Neural cell (in vitro differentiated cells): ENCODE results near the gene ODF2. TPM values are rescaled to one million over a fixed set of nuclear protein-coding genes. Genes with fewer than 3 reads are reported as not detected.

Source experiments
- H2AFZ ChIP-seq: fragments of 200-600, 300-800 bp; sonication (generic), shearing (Covaris generic); 2 replicates; pipeline ENCODE4 v1.6.0; 2014; ENCODE audit warnings: low read depth, mild to moderate bottlenecking, antibody characterized with exemption, low read length, moderate library complexity
- H3F3A ChIP-seq: fragments of 200-600 bp; shearing (Covaris generic); 2 replicates; pipeline ENCODE4 v1.6.1; 2016; ENCODE audit warnings: mild to moderate bottlenecking, moderate library complexity, mixed read lengths, antibody characterized with exemption, low read length; ENCODE audit not compliant: insufficient read depth, poor library complexity, severe bottlenecking
- H3K27ac ChIP-seq: fragments of 200-600, 300-800 bp; sonication (generic), shearing (Covaris generic); 2 replicates; pipeline ENCODE4 v1.5.1; 2014; ENCODE audit warnings: mild to moderate bottlenecking, low read length, moderate library complexity
- H3K27me3 ChIP-seq: fragments of 300-800, 200-600 bp; sonication (generic), shearing (Covaris generic); 2 replicates; pipeline ENCODE4 v1.6.0; 2014; ENCODE audit warnings: mild to moderate bottlenecking, low read depth, low read length, moderate library complexity; ENCODE audit not compliant: insufficient read depth
- H3K36me3 ChIP-seq: fragments of 300-800, 200-600 bp; sonication (generic), shearing (Covaris generic); 2 replicates; pipeline ENCODE4 v1.5.1; 2014; ENCODE audit warnings: mild to moderate bottlenecking, antibody characterized with exemption, low read length, moderate library complexity; ENCODE audit not compliant: insufficient read depth
- H3K4me2 ChIP-seq: fragments of 300-800, 200-600 bp; sonication (generic), shearing (Covaris generic); 2 replicates; pipeline ENCODE4 v1.6.0; 2014; ENCODE audit warnings: mild to moderate bottlenecking, low read length
- H3K4me3 ChIP-seq: fragments of 300-800, 200-600 bp; sonication (generic), shearing (Covaris generic); 2 replicates; pipeline ENCODE4 v1.5.1; 2014; ENCODE audit warnings: mild to moderate bottlenecking, low read length, moderate library complexity
- H3K79me2 ChIP-seq: fragments of 200-600 bp; shearing (Covaris generic); replicated peaks from 2 replicates; pipeline ENCODE4 v1.6.0; 2014; ENCODE audit warnings: mild to moderate bottlenecking, low read length, moderate library complexity; ENCODE audit not compliant: insufficient read depth
- H3K9ac ChIP-seq: fragments of 300-800, 200-600 bp; sonication (generic), shearing (Covaris generic); 2 replicates; pipeline ENCODE4 v1.6.1; 2016; ENCODE audit warnings: mild to moderate bottlenecking, low read length, mixed read lengths
- H3K9me2 ChIP-seq: fragments of 200-600 bp; shearing (Covaris generic); 2 replicates; pipeline ENCODE4 v1.6.1; 2016; ENCODE audit warnings: mild to moderate bottlenecking, low read length, mixed read lengths; ENCODE audit not compliant: insufficient read depth
- H3K9me3 ChIP-seq: fragments of 200-600, 300-800 bp; sonication (generic), shearing (Covaris generic); 2 replicates; pipeline ENCODE4 v1.6.1; 2016; ENCODE audit warnings: mild to moderate bottlenecking, mixed run types, low read length, moderate library complexity, mixed read lengths
- H4K20me1 ChIP-seq: fragments of 200-600 bp; shearing (Covaris generic); 2 replicates; pipeline ENCODE4 v1.6.1; 2016; ENCODE audit warnings: mild to moderate bottlenecking, mixed run types; ENCODE audit not compliant: insufficient read depth
- EP300 ChIP-seq: fragments of 450-650 bp; conservative IDR thresholded peaks from 2 replicates; pipeline ENCODE4 v1.6.1; 2014; ENCODE audit warnings: antibody characterized with exemption, mild to moderate bottlenecking, moderate library complexity; ENCODE audit not compliant: poor library complexity, severe bottlenecking
- EZH2 ChIP-seq: fragments of 200-600, 300-800 bp; shearing (Covaris generic), sonication (generic); IDR thresholded peaks from 2 replicates; pipeline ENCODE4 v1.6.1; 2014; ENCODE audit warnings: antibody characterized with exemption, low read length, borderline replicate concordance, mild to moderate bottlenecking; ENCODE audit not compliant: insufficient read depth, poor library complexity, severe bottlenecking
- MXI1 ChIP-seq: fragments of 450-650 bp; conservative IDR thresholded peaks from 2 replicates; pipeline ENCODE4 v1.6.1; 2014; ENCODE audit warnings: antibody characterized with exemption, mild to moderate bottlenecking; ENCODE audit not compliant: poor library complexity, severe bottlenecking
- POLR2AphosphoS5 ChIP-seq: IDR thresholded peaks from 2 replicates; pipeline ENCODE4 v1.6.1; 2012
- RAD21 ChIP-seq: fragments of 450-650 bp; conservative IDR thresholded peaks from 2 replicates; pipeline ENCODE4 v1.6.1; 2014; ENCODE audit warnings: antibody characterized with exemption, mild to moderate bottlenecking, moderate library complexity
- SMC3 ChIP-seq: fragments of 450-650 bp; conservative IDR thresholded peaks from 2 replicates; pipeline ENCODE4 v1.6.1; 2014; ENCODE audit warnings: antibody characterized with exemption, mild to moderate bottlenecking, moderate library complexity; ENCODE audit not compliant: poor library complexity
- TAF1 ChIP-seq: IDR thresholded peaks from 2 replicates; pipeline ENCODE4 v1.6.1; 2012; ENCODE audit warnings: low read depth
- polyA plus RNA-seq: library from polyadenylated mRNA; depleted of rRNA; stranded (reverse); fragments of >200 nt; gene quantifications from 2 replicates; pipeline ENCODE4 v1.2.3, GENCODE V29; 2014
- TF ChIP-seq, protein P1 (sequence below): IDR thresholded peaks from 2 replicates; pipeline ENCODE4 v1.6.1; 2012; ENCODE audit warnings: borderline replicate concordance
- TF ChIP-seq, protein P2 (sequence below): fragments of 450-650 bp; IDR thresholded peaks from 2 replicates; pipeline ENCODE4 v1.5.1; 2014; ENCODE audit warnings: antibody characterized with exemption, mild to moderate bottlenecking, moderate library complexity; ENCODE audit not compliant: poor library complexity, severe bottlenecking

ODF2 gene
- polyA plus RNA-seq, 1 donor from 2014 or later = 39.3 TPM

DNA sequence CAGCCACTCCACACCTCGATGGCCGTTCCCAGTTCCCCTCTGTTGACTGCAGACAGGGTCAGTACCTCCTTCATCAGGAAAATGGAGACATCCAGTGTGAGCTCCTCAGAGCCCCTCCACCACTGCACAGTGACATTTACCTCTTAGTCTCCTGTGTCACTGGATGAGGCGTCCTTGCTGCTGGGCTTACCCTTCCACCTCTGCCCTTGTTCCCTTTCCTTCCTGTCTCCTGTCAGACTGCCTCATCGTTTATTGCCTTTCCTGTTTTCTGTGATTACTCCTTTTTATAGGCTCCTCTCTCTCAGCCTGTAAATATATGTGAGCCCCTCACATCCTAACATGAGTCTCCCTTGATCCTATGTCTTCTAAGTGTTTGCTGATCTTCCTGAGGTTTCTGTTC, 73.4 kb downstream of the ODF2 start:
- H3K9ac ChIP-seq = no peak overlapping the region
- H3K79me2 ChIP-seq = no peaks in the 10 kb centered on the region
- H3K27me3 ChIP-seq = no peaks in the 10 kb centered on the region
- no peak overlapping the region for H3K4me2 ChIP-seq
- H3K36me3 ChIP-seq = no peaks in the 10 kb centered on the region
- H3K9me2 ChIP-seq = no peaks in the 10 kb centered on the region
- no peak overlapping the region for H3K27ac ChIP-seq
- H4K20me1 ChIP-seq = no peaks in the 10 kb centered on the region
- no peak for TF ChIP-seq SMC3
- TF ChIP-seq EP300 = no peak
- TF ChIP-seq, protein P1, sequence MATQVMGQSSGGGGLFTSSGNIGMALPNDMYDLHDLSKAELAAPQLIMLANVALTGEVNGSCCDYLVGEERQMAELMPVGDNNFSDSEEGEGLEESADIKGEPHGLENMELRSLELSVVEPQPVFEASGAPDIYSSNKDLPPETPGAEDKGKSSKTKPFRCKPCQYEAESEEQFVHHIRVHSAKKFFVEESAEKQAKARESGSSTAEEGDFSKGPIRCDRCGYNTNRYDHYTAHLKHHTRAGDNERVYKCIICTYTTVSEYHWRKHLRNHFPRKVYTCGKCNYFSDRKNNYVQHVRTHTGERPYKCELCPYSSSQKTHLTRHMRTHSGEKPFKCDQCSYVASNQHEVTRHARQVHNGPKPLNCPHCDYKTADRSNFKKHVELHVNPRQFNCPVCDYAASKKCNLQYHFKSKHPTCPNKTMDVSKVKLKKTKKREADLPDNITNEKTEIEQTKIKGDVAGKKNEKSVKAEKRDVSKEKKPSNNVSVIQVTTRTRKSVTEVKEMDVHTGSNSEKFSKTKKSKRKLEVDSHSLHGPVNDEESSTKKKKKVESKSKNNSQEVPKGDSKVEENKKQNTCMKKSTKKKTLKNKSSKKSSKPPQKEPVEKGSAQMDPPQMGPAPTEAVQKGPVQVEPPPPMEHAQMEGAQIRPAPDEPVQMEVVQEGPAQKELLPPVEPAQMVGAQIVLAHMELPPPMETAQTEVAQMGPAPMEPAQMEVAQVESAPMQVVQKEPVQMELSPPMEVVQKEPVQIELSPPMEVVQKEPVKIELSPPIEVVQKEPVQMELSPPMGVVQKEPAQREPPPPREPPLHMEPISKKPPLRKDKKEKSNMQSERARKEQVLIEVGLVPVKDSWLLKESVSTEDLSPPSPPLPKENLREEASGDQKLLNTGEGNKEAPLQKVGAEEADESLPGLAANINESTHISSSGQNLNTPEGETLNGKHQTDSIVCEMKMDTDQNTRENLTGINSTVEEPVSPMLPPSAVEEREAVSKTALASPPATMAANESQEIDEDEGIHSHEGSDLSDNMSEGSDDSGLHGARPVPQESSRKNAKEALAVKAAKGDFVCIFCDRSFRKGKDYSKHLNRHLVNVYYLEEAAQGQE = no peak
- TF ChIP-seq, protein P2, sequence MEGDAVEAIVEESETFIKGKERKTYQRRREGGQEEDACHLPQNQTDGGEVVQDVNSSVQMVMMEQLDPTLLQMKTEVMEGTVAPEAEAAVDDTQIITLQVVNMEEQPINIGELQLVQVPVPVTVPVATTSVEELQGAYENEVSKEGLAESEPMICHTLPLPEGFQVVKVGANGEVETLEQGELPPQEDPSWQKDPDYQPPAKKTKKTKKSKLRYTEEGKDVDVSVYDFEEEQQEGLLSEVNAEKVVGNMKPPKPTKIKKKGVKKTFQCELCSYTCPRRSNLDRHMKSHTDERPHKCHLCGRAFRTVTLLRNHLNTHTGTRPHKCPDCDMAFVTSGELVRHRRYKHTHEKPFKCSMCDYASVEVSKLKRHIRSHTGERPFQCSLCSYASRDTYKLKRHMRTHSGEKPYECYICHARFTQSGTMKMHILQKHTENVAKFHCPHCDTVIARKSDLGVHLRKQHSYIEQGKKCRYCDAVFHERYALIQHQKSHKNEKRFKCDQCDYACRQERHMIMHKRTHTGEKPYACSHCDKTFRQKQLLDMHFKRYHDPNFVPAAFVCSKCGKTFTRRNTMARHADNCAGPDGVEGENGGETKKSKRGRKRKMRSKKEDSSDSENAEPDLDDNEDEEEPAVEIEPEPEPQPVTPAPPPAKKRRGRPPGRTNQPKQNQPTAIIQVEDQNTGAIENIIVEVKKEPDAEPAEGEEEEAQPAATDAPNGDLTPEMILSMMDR = no peak
- TF ChIP-seq TAF1 = no peak
- no peak for TF ChIP-seq RAD21
- no peak for TF ChIP-seq MXI1
- no peak for TF ChIP-seq EZH2
- TF ChIP-seq POLR2AphosphoS5 = no peak
- no peak overlapping the region for H3K4me3 ChIP-seq
- H3F3A ChIP-seq = no peaks in the 10 kb centered on the region
- no peak overlapping the region for H2AFZ ChIP-seq
- H3K9me3 ChIP-seq = no peaks in the 10 kb centered on the region

DNA sequence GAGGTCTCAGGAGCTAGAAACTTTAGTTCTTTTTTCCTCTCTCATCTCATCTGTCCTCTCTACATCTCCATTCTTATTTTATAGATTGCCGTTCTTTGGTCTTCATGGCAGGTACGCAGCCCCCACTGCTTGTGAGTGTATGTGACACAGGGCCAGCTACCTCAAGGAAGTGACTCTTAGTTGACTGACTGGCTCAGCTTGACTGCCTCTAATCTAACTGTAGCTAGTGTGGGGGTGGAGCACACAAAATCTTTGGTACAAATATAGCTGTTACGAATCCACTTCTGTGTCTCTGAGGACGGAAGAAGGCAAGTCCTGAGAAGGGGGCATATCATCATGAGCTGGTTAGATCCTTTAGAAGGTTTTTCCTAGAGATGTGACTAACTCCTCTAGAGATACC, 76.8 kb downstream of the ODF2 start:
- H3F3A ChIP-seq = no peaks in the 10 kb centered on the region
- H3K9ac ChIP-seq = no peak overlapping the region
- no peak overlapping the region for H2AFZ ChIP-seq
- H3K36me3 ChIP-seq = no peaks in the 10 kb centered on the region
- no peaks in the 10 kb centered on the region for H4K20me1 ChIP-seq
- no peaks in the 10 kb centered on the region for H3K9me2 ChIP-seq
- no peak overlapping the region for H3K4me2 ChIP-seq
- H3K4me3 ChIP-seq = no peak overlapping the region
- TF ChIP-seq POLR2AphosphoS5 = no peak
- TF ChIP-seq EZH2 = no peak
- TF ChIP-seq SMC3 = no peak
- no peak for TF ChIP-seq MXI1
- H3K27me3 ChIP-seq = no peaks in the 10 kb centered on the region
- H3K79me2 ChIP-seq = no peaks in the 10 kb centered on the region
- H3K9me3 ChIP-seq = no peaks in the 10 kb centered on the region
- H3K27ac ChIP-seq = no peak overlapping the region
